Mucosa of descending colon (tissue), 3 donors: ENCODE measurements around the gene ZBTB17. TPM values are rescaled to one million over a fixed set of nuclear protein-coding genes. Genes with fewer than 3 reads are reported as not detected.

Source experiments
- ATAC-seq: fragments of 200-7000 bp; cut with Tn5 transposase; one replicate; pipeline ENCODE4 v1.9.1; 2020; ENCODE audit warnings: mild to moderate bottlenecking, moderate library complexity
- DNase-seq, 3 donors: peaks; one replicate each; pipeline ENCODE4 v3.0.0-alpha.2; 2020
- H3K36me3 ChIP-seq: fragments of 200-600 bp; one replicate; pipeline ENCODE4 v1.8.0; 2021; ENCODE audit warnings: low read depth, mild to moderate bottlenecking
- H3K4me1 ChIP-seq: fragments of 200-600 bp; one replicate; pipeline ENCODE4 v1.8.0; 2021; ENCODE audit warnings: low read depth, mild to moderate bottlenecking
- H3K4me3 ChIP-seq: fragments of 200-600 bp; one replicate; pipeline ENCODE4 v1.8.0; 2021; ENCODE audit warnings: mild to moderate bottlenecking
- H3K9me3 ChIP-seq: fragments of 200-600 bp; one replicate; pipeline ENCODE4 v1.8.0; 2021; ENCODE audit warnings: mild to moderate bottlenecking
- intact Hi-C, 2 donors: fragments of 100-400 bp; cut with DNase I in 1 of 2; cut with micrococcal nuclease in 1 of 2; formaldehyde crosslinking; loops; one replicate each; pipeline versions ENCODE4 v1.11.0 to v1.11.1; 2022; cut with DNase I, micrococcal nuclease
- total RNA-seq, 3 donors: library from RNA; stranded (reverse); fragmentation: NEBNext Ultra II Directional in 2 of 3; extraction: Animal tissue kit (Norgen Biotek cat#: 25700) in 2 of 3; gene quantifications; one replicate each; pipeline versions ENCODE4 v1.2.1 to v1.2.4, GENCODE V29; 2021 to 2023
- TF ChIP-seq, protein P1 (sequence below): fragments of 200-600 bp; IDR thresholded peaks from one replicate; pipeline ENCODE4 v1.8.0; 2022; ENCODE audit warnings: antibody characterized with exemption, mild to moderate bottlenecking
- donor health status: DM: no; HTN: no; CAD: no; lungs with moderate emphysema.
- donor health status: DM: no; HTN: no; CAD: no.
- donor health status: DM: no; HTN: yes; CAD: no.

The ZBTB17 gene
- total RNA-seq, 3 donors from 2014 or later, result 29.2 to 40.8 (median 34.6) TPM

DNA sequence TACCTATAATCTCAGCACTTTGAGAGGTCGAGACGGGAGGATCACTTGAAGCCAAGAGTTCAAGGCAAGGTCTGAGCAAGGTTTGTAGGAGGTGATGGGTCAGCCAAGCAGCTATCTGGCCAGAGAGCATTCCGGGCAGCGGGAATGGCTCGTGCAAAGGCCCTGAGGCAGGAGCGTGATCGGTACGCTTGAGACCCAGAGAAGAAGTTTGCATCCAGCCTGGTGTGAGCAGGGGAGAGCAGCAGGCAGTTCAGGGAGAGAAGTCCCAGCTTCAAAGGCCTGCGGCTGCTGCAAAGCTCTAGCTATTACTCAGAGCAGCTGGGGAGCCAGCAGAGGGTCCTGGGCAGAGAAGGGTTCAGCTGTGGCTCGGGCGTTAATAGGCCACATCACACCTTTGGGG is 23.0 kb upstream of the ZBTB17 start:
- DNase-seq, result no peak
- TF ChIP-seq, protein P1, sequence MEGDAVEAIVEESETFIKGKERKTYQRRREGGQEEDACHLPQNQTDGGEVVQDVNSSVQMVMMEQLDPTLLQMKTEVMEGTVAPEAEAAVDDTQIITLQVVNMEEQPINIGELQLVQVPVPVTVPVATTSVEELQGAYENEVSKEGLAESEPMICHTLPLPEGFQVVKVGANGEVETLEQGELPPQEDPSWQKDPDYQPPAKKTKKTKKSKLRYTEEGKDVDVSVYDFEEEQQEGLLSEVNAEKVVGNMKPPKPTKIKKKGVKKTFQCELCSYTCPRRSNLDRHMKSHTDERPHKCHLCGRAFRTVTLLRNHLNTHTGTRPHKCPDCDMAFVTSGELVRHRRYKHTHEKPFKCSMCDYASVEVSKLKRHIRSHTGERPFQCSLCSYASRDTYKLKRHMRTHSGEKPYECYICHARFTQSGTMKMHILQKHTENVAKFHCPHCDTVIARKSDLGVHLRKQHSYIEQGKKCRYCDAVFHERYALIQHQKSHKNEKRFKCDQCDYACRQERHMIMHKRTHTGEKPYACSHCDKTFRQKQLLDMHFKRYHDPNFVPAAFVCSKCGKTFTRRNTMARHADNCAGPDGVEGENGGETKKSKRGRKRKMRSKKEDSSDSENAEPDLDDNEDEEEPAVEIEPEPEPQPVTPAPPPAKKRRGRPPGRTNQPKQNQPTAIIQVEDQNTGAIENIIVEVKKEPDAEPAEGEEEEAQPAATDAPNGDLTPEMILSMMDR, result no peak
- H3K4me3 ChIP-seq, result no peak overlapping the region
- intact Hi-C loops, result loop anchor here in 1 of 2 donors (10.0 kb wide), 1 partner anchor 194 kb away; the partner anchor contains the start of gene UQCRHL
- peaks cover 2% of the 10 kb centered on the region for H3K4me1 ChIP-seq
- H3K9me3 ChIP-seq, result no peaks in the 10 kb centered on the region
- no peaks in the 10 kb centered on the region for H3K36me3 ChIP-seq
- no peak for ATAC-seq

DNA sequence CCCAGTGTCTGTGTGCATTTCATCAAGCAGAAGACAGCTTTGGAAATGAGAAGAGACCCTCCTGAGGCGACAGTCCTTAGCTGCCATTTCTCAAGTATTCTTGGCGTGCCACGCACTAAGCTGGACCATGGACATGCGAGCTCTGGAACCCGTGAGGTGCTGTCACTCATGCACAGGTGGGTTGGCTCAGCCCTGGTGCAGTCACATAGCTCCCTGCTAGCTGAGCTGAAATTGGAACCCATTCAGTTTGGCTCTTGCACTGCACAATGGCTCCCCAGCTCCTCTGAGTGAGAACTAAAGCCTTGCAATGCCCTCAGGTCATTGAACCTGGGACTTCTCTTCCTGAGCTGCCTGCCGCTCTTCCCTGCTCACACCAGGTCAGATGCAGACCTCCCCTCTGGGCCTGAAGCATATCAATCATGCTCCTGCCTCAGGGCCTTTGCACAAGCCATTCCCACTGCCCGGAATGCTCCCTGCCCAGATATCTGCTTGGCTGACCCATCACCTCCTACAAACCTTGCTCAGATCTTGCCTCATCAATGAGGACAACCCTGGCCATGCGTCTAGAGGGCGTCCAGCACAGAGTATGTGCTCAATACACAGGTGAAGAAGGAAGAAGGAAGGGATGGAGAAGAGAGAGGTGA is 21.9 kb upstream of the ZBTB17 start:
- no peaks in the 10 kb centered on the region for H3K36me3 ChIP-seq
- H3K4me3 ChIP-seq, result no peak overlapping the region
- TF ChIP-seq, protein P1, result no peak
- peaks cover 2% of the 10 kb centered on the region for H3K4me1 ChIP-seq
- ATAC-seq (no peak), DNase-seq (no peak)
- intact Hi-C loops, result loop anchor here in 1 of 2 donors (10.0 kb wide), 1 partner anchor 193 kb away; the partner anchor contains the start of gene UQCRHL
- no peaks in the 10 kb centered on the region for H3K9me3 ChIP-seq

DNA sequence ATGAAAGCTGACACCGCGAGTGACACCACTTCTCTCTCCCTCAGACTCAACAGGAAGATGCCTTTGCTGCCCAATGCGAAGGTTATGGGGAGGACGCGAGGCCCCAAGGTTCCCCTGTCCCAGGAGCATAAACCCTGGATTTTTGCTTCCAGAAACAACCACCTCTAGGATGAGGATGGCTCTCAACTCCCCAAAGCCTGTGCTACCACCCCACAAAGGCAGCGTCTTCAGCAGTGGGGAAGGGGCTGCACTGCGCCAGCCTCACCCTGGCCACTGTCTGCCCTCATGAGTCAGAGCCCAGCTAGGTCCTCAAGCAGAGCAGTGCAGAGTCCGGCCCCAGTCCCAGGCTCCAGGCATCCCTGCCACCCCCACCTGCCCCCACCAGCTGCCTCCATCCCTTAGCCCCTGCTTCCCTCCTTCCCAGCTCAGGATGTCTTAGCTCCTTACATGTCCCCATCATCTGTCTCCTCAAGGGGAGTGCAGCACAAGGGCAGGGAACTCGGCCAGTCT is 21.2 kb upstream of the ZBTB17 start:
- no peak for DNase-seq
- no peak overlapping the region for H3K4me3 ChIP-seq
- ATAC-seq, result no peak
- no peaks in the 10 kb centered on the region for H3K36me3 ChIP-seq
- intact Hi-C loops, result loop anchor here in 1 of 2 donors (10.0 kb wide), 1 partner anchor 192 kb away; the partner anchor contains the start of gene UQCRHL
- peaks cover 2% of the 10 kb centered on the region for H3K4me1 ChIP-seq
- TF ChIP-seq, protein P1, result no peak
- no peaks in the 10 kb centered on the region for H3K9me3 ChIP-seq

DNA sequence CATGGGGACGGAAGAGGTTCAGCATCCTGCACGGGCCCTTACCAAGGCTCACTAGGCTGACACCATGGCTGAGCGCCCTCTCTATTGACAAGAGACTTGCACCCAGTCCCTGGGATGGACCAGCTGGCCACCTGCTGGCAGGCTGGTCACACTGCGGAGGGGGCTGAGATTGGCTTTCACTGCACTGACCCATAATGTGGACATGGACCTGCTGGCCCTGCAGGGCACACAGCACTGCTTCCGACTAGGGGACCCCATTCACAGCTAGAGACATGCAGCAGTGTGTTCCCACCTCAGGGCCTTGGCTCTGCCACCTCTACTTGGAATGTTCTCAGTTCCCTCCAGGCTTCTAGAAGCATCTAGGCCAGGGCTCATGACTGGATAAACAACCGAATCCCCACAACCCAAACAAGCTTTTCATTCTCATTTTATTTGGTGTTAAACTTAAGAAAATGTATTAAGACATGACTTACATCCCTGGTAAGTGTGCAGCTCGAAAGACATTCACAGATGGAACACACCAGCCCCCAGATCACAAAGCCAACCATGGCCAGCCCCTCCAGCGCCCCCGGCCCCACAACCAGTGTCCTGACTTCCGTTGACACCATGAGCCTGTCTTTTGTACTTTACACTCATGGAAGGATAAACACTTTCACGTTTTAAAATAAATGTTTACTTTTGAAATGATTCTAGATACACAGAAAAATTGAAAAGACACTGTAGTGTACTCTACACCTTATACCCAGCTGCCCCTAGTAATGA is 18.9 kb upstream of the ZBTB17 start:
- ATAC-seq (peak; percentile 84), DNase-seq (peak in 2 of 3 donors; percentile 65 to 73)
- intact Hi-C loops, result loop anchor here in 1 of 2 donors (10.0 kb wide), 1 partner anchor 190 kb away; the partner anchor contains the start of gene UQCRHL
- no peaks in the 10 kb centered on the region for H3K9me3 ChIP-seq
- no peaks in the 10 kb centered on the region for H3K36me3 ChIP-seq
- H3K4me3 ChIP-seq, result no peak overlapping the region
- TF ChIP-seq, protein P1, result peak; percentile 53
- H3K4me1 ChIP-seq, result peaks cover 2% of the 10 kb centered on the region

DNA sequence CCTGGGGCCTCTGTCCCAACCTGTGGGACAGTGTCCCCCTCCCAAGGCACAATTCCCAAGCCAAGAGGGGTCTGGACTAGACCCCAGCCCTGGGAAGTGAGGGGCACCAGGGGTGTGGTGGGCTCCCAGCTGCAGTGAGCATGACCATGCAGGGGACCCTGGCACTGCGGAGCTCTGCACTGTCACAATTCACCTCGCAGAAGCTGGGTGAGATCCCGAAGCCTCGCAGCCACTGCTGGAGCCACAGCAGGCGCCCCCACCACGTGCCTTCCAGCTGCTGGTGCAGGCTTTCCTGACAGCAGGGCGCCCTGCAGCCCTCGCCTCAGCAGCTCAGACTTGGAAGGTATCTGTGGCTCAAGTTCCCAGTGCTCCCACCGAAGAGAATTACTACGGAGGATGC is 18.2 kb upstream of the ZBTB17 start:
- H3K9me3 ChIP-seq, result no peaks in the 10 kb centered on the region
- no peak for ATAC-seq

More for the DNA sequence above, 18.2 kb upstream of the ZBTB17 start:
- no peaks in the 10 kb centered on the region for H3K36me3 ChIP-seq
- TF ChIP-seq, protein P1, result no peak
- H3K4me1 ChIP-seq, result peaks cover 2% of the 10 kb centered on the region
- intact Hi-C loops, result loop anchor here in 1 of 2 donors (10.0 kb wide), 1 partner anchor 189 kb away; the partner anchor contains the start of gene UQCRHL
- no peak overlapping the region for H3K4me3 ChIP-seq
- no peak for DNase-seq
